Small intestine (tissue), 7 donors: ENCODE results near the gene LPP. TPM values are rescaled to one million over a fixed set of nuclear protein-coding genes. Genes with fewer than 3 reads are reported as not detected.

Experiments used
- DNase-seq, 2 donors: peaks; one replicate each; pipeline versions ENCODE4 v3.0.0 to v3.0.0-alpha.2; 2013
- FAIRE-seq: peaks from 2 replicates; lab custom pipeline; 2012; peaks lifted over from hg19 to GRCh38; lab: Jason Lieb, UNC
- H3K27ac ChIP-seq, 3 donors: one replicate each; pipeline ENCODE4 v1.5.1; 2013; ENCODE audit warnings: low read length in 2 of 3, mild to moderate bottlenecking in 2 of 3, control low read depth in 1 of 3, inconsistent platforms in 1 of 3, low read depth in 1 of 3, moderate library complexity in 1 of 3
- H3K27me3 ChIP-seq, 3 donors: one replicate each; pipeline ENCODE4 v1.6.1; 2013; ENCODE audit warnings: low read length in 3 of 3, inconsistent platforms in 1 of 3; ENCODE audit not compliant: control insufficient read depth in 3 of 3, insufficient read depth in 3 of 3
- H3K36me3 ChIP-seq, 3 donors: one replicate each; pipeline ENCODE4 v1.6.1; 2013; ENCODE audit warnings: low read length in 3 of 3, inconsistent platforms in 1 of 3, low read depth in 1 of 3, mild to moderate bottlenecking in 1 of 3, moderate library complexity in 1 of 3; ENCODE audit not compliant: control insufficient read depth in 3 of 3, insufficient read depth in 2 of 3
- H3K4me1 ChIP-seq, 3 donors: one replicate each; pipeline ENCODE4 v1.6.1; 2013; ENCODE audit warnings: low read length in 2 of 3, inconsistent platforms in 1 of 3, low read depth in 1 of 3, mild to moderate bottlenecking in 1 of 3, moderate library complexity in 1 of 3; ENCODE audit not compliant: control insufficient read depth in 3 of 3, insufficient read depth in 2 of 3
- H3K4me3 ChIP-seq, 3 donors: one replicate each; pipeline ENCODE4 v1.5.1; 2013; ENCODE audit warnings: low read length in 3 of 3, control low read depth in 1 of 3, inconsistent platforms in 1 of 3, low read depth in 1 of 3, mild to moderate bottlenecking in 1 of 3, moderate library complexity in 1 of 3
- H3K9me3 ChIP-seq, 2 donors: one replicate each; pipeline ENCODE4 v1.6.1; 2013; ENCODE audit warnings: low read depth in 1 of 2, low read length in 1 of 2; ENCODE audit not compliant: control insufficient read depth in 2 of 2, insufficient read depth in 1 of 2
- WGBS, 3 donors: extraction: QIAGEN DNeasy Blood & Tissue Kit; methylation state at CpG; one replicate each; pipeline ENCODE4 v1.1.7; 2013; 5-methylcytosine and 5-hydroxymethylcytosine counted together
- polyA plus RNA-seq, 4 donors: library from polyadenylated mRNA; stranded (reverse) in 3 of 4; unstranded in 1 of 4; fragments of 200-250 nt in 3 of 4; fragments of 120-200 nt in 1 of 4; gene quantifications; one replicate each; pipeline versions ENCODE4 v1.2.1 to v1.2.3, GENCODE V29; 2013
- donor health status: healthy with polysubstance abuse.
- donor health status: control.
- donor health status: control.
- donor health status: Bipolar disorder and iron deficiency.
- donor health status: healthy.

Gene LPP
- polyA plus RNA-seq, 4 donors = 5.4 to 35.8 (median 12.4) TPM

GRCh38 chr3:188908002-188908850 is 754.3 kb downstream of the LPP start:
- Histone ChIP-seq H3K9me3 (no peaks in the 10 kb centered on the region), H3K4me1 (peaks cover 0 to 10% (median 0%) of the 10 kb centered on the region in 3 donors), H3K36me3 (no peaks in the 10 kb centered on the region), H3K27me3 (no peaks in the 10 kb centered on the region), H3K27ac (no peak overlapping the region), H3K4me3 (no peak overlapping the region)
- FAIRE-seq = no peak
- 56 to 74% (median 61%) methylated on average over 5 of the region's 5 CpGs for WGBS, 3 donors
- peak in 1 of 2 donors; percentile 9 for DNase-seq

GRCh38 chr3:188911026-188911850 is 757.3 kb downstream of the LPP start:
- no peak for FAIRE-seq
- no peaks in the 10 kb centered on the region for H3K27me3 ChIP-seq
- WGBS, 3 donors = 32 to 59% (median 46%) methylated on average over 8 of the region's 8 CpGs
- DNase-seq = peak; percentile 64 to 67
- H3K4me3 ChIP-seq = no peak overlapping the region
- H3K4me1 ChIP-seq = peaks cover 0 to 10% (median 0%) of the 10 kb centered on the region in 3 donors
- H3K9me3 ChIP-seq = no peaks in the 10 kb centered on the region
- H3K36me3 ChIP-seq = no peaks in the 10 kb centered on the region
- no peak overlapping the region for H3K27ac ChIP-seq

- FAIRE-seq = no peak
- no peak for DNase-seq
- WGBS, 3 donors = 94 to 99% (median 98%) methylated on average over 2 of the region's 2 CpGs
Measured at GRCh38 chr3:188913084-188913483, 759.1 kb downstream of the LPP start.

GRCh38 chr3:188914552-188914951 is 760.6 kb downstream of the LPP start:
- no peak overlapping the region for H3K27ac ChIP-seq
- no peak overlapping the region for H3K4me3 ChIP-seq
- DNase-seq = peak in 1 of 2 donors; percentile 27
- no peak for FAIRE-seq
- 45 to 78% (median 53%) methylated on average over 2 of the region's 2 CpGs for WGBS, 3 donors
- H3K36me3 ChIP-seq = no peaks in the 10 kb centered on the region
- no peaks in the 10 kb centered on the region for H3K27me3 ChIP-seq
- H3K4me1 ChIP-seq = peaks cover 0 to 22% (median 2%) of the 10 kb centered on the region in 3 donors
- no peaks in the 10 kb centered on the region for H3K9me3 ChIP-seq

More at GRCh38 chr3:188913084-188913483, 759.1 kb downstream of the LPP start:
- Histone ChIP-seq H3K4me3 (no peak overlapping the region), H3K27ac (no peak overlapping the region), H3K36me3 (no peaks in the 10 kb centered on the region), H3K27me3 (no peaks in the 10 kb centered on the region), H3K9me3 (no peaks in the 10 kb centered on the region), H3K4me1 (peaks cover 0 to 18% (median 2%) of the 10 kb centered on the region in 3 donors)

- Histone ChIP-seq H3K4me3 (no peak overlapping the region), H3K27me3 (no peaks in the 10 kb centered on the region), H3K4me1 (peaks cover 0 to 22% (median 2%) of the 10 kb centered on the region in 3 donors), H3K9me3 (peaks cover 0 to under 1% of the 10 kb centered on the region in 2 donors), H3K27ac (no peak overlapping the region), H3K36me3 (no peaks in the 10 kb centered on the region)
- FAIRE-seq (no peak), DNase-seq (no peak)
- WGBS, 3 donors = 17 to 48% (median 32%) methylated on average over 1 of the region's 1 CpG
Measured at GRCh38 chr3:188915127-188915526, 761.2 kb downstream of the LPP start.

GRCh38 chr3:188916934-188917401 is 763.0 kb downstream of the LPP start:
- no peaks in the 10 kb centered on the region for H3K27me3 ChIP-seq
- H3K9me3 ChIP-seq = peaks cover 0 to 5% of the 10 kb centered on the region in 2 donors
- no peak overlapping the region for H3K27ac ChIP-seq
- H3K4me3 ChIP-seq = no peak overlapping the region
- no peak for DNase-seq
- FAIRE-seq = no peak
- peaks cover 0 to 12% (median 2%) of the 10 kb centered on the region in 3 donors for H3K4me1 ChIP-seq
- H3K36me3 ChIP-seq = no peaks in the 10 kb centered on the region

- Histone ChIP-seq H3K27ac (no peak overlapping the region), H3K4me3 (no peak overlapping the region), H3K36me3 (no peaks in the 10 kb centered on the region), H3K4me1 (peaks cover 0 to 12% (median 2%) of the 10 kb centered on the region in 3 donors), H3K27me3 (no peaks in the 10 kb centered on the region), H3K9me3 (peaks cover 0 to 5% of the 10 kb centered on the region in 2 donors)
- DNase-seq (peak; percentile 24 to 61), FAIRE-seq (no peak)
- 16 to 62% (median 45%) methylated on average over 2 of the region's 2 CpGs for WGBS, 3 donors
Measured at GRCh38 chr3:188918093-188918492, 764.1 kb downstream of the LPP start.

- no peak for DNase-seq
- no peaks in the 10 kb centered on the region for H3K4me1 ChIP-seq
Measured at GRCh38 chr3:188923671-188924070, 769.7 kb downstream of the LPP start.

More at GRCh38 chr3:188923671-188924070, 769.7 kb downstream of the LPP start:
- Histone ChIP-seq H3K4me3 (no peak overlapping the region), H3K27me3 (no peaks in the 10 kb centered on the region), H3K9me3 (peaks cover 0 to 5% of the 10 kb centered on the region in 2 donors), H3K36me3 (no peaks in the 10 kb centered on the region), H3K27ac (no peak overlapping the region)
- 95 to 100% (median 96%) methylated on average over 2 of the region's 2 CpGs for whole genome bisulfite sequencing, 3 donors
- no peak for FAIRE-seq
